ENCODE results near the gene BBS7. TPM values are rescaled to one million over a fixed set of nuclear protein-coding genes. Genes with fewer than 3 reads are reported as not detected.

Gene BBS7
- total and polyA plus RNA-seq, 2 of the 13 experiments (the other 11 are each of a cell fraction or from before 2014, with no cell fraction given), result 9.0 to 15.7 TPM

GRCh38 chr4:121799208-121799823 is 71.0 kb downstream of the BBS7 start (continued):
- TF ChIP-seq ZNF687 (CRISPR knock-in tag; IDR thresholded peaks at IDR 0.05) (no peak), ZNF234 (CRISPR knock-in tag; conservative IDR thresholded peaks at IDR 0.05) (no peak), FOXO1 (CRISPR knock-in tag; IDR thresholded peaks at IDR 0.05) (no peak; the same call in 1 of the 2 replicates), NFKB2 (CRISPR knock-in tag; IDR thresholded peaks at IDR 0.05; ENCODE audit: borderline replicate concordance) (no peak), SIX1 (CRISPR knock-in tag; IDR thresholded peaks at IDR 0.05; ENCODE audit: borderline replicate concordance) (no peak), NONO (IDR thresholded peaks at IDR 0.05) (no peak), NONO (CRISPR knock-in tag; conservative IDR thresholded peaks at IDR 0.05) (no peak), ATF1 (CRISPR knock-in tag; IDR thresholded peaks at IDR 0.05) (no peak), KDM3A (CRISPR knock-in tag; IDR thresholded peaks at IDR 0.05; ENCODE audit: low read depth) (no peak), SOX13 (IDR thresholded peaks at IDR 0.05) (no peak), SOX13 (CRISPR knock-in tag; conservative IDR thresholded peaks at IDR 0.05 in 1 of 2, IDR thresholded peaks at IDR 0.05 in 1 of 2) (0 out of 4 replicates have a peak, but pooled peaks of 1 of the 2 experiments have one; percentile 5), HDAC2 (CRISPR knock-in tag; IDR thresholded peaks at IDR 0.05) (0 out of 2 replicates have a peak, but pooled peaks have one; percentile 22), DNMT3B (CRISPR knock-in tag; conservative IDR thresholded peaks at IDR 0.05) (no peak), FOXA1 (IDR thresholded peaks at IDR 0.05) (no peak), FOXA1 (CRISPR knock-in tag; IDR thresholded peaks at IDR 0.05) (peak; percentile 58), ZNF691 (CRISPR knock-in tag; IDR thresholded peaks at IDR 0.05; ENCODE audit: borderline replicate concordance, low read depth) (no peak), POLR2G (IDR thresholded peaks at IDR 0.05; ENCODE audit: low read depth, low read length) (no peak), KMT2A (CRISPR knock-in tag; IDR thresholded peaks at IDR 0.05) (no peak), ZNF629 (CRISPR knock-in tag; conservative IDR thresholded peaks at IDR 0.05) (no peak), ZSCAN25 (CRISPR knock-in tag; IDR thresholded peaks at IDR 0.05) (no peak), ZNF737 (CRISPR knock-in tag; IDR thresholded peaks at IDR 0.05; ENCODE audit: borderline replicate concordance) (no peak), ZNF33B (CRISPR knock-in tag; IDR thresholded peaks at IDR 0.05) (no peak), ZBTB26 (CRISPR knock-in tag; IDR thresholded peaks at IDR 0.05; ENCODE audit: borderline replicate concordance) (no peak), AKAP8 (CRISPR knock-in tag; IDR thresholded peaks at IDR 0.05) (no peak), ZBTB8A (CRISPR knock-in tag; IDR thresholded peaks at IDR 0.05; ENCODE audit: borderline replicate concordance, low read depth) (no peak), CBX1 (IDR thresholded peaks at IDR 0.05; ENCODE audit: low read depth) (no peak)

Measured in HepG2 (cell line).